ENCODE results near the gene SDHAF4. TPM values are rescaled to one million over a fixed set of nuclear protein-coding genes. Genes with fewer than 3 reads are reported as not detected.

SDHAF4 gene
- total RNA-seq, 1 donor from 2014 or later, result 98.2 TPM

DNA sequence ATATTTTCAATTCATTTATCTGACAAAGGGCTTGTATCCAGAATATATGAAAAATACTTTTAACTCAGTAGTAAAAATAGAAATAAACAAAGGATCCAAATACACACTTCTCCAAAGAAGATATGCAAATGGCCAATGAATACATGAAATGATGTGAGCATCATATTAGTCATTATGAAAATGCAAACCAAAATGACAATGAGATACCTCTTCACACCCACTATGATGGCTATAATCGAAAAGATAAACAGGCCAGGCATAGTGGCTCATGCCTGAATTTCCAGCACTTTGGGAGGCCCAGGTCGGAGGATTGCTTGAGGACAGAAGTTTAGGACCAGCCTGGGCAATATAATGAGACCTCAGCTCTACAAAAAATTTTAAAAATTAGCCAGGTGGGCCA is 67.1 kb downstream of the SDHAF4 start:
- Histone ChIP-seq H3F3A (ENCODE audit: low read depth) (no peaks in the 10 kb centered on the region), H4K20me1 (ENCODE audit: low read depth) (no peaks in the 10 kb centered on the region), H3K36me3 (no peaks in the 10 kb centered on the region), H3K4me2 (no peak overlapping the region), H3K27ac (no peak overlapping the region), H3K9me3 (ENCODE audit: low read depth) (no peaks in the 10 kb centered on the region), H3K9ac (no peak overlapping the region), H2AFZ (replicated peaks) (no peak overlapping the region), H3K4me3 (no peak overlapping the region), H3K4me1 (no peaks in the 10 kb centered on the region), H3K27me3 (no peaks in the 10 kb centered on the region), H3K79me2 (ENCODE audit: low read depth) (no peaks in the 10 kb centered on the region)
- DNase-seq (ENCODE audit: low spot score), result no peak
- no peaks in the 10 kb centered on the region for H3K27me3 Mint-ChIP-seq (ENCODE audit: insufficient read depth, low read depth)
- no peaks in the 10 kb centered on the region for H3K4me1 Mint-ChIP-seq
- H3K9me3 Mint-ChIP-seq, result no peaks in the 10 kb centered on the region
- H3K27ac Mint-ChIP-seq, result no peak overlapping the region
- no peak overlapping the region for H3K4me3 Mint-ChIP-seq
- TF ChIP-seq EZH2phosphoT487 (IDR thresholded peaks at IDR 0.05) (no peak), EZH2 (IDR thresholded peaks at IDR 0.05) (no peak)
- TF ChIP-seq, protein P1, sequence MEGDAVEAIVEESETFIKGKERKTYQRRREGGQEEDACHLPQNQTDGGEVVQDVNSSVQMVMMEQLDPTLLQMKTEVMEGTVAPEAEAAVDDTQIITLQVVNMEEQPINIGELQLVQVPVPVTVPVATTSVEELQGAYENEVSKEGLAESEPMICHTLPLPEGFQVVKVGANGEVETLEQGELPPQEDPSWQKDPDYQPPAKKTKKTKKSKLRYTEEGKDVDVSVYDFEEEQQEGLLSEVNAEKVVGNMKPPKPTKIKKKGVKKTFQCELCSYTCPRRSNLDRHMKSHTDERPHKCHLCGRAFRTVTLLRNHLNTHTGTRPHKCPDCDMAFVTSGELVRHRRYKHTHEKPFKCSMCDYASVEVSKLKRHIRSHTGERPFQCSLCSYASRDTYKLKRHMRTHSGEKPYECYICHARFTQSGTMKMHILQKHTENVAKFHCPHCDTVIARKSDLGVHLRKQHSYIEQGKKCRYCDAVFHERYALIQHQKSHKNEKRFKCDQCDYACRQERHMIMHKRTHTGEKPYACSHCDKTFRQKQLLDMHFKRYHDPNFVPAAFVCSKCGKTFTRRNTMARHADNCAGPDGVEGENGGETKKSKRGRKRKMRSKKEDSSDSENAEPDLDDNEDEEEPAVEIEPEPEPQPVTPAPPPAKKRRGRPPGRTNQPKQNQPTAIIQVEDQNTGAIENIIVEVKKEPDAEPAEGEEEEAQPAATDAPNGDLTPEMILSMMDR (IDR thresholded peaks at IDR 0.05), result no peak
- H3K36me3 Mint-ChIP-seq, result no peaks in the 10 kb centered on the region

DNA sequence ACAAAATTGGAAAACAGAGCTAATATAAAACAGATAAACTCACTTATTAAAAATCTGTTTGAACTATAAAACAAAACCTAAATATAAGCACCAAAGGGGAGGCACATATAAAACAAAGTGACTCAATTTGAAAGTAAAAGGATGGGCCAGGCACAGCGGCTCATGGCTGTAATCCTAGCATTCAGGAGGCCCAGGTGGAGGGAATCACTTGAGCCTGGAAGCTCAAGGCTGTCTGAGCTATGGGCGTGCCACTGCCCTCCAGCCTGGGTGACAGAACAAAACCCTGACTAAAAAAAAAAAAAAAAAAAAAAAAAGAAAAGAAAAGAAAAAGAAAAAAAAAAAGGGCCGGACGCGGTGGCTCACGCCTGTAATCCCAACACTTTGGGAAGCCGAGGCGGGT is 69.9 kb downstream of the SDHAF4 start:
- H3K9me3 Mint-ChIP-seq, result no peaks in the 10 kb centered on the region
- Histone ChIP-seq H3K4me2 (no peak overlapping the region), H3K4me3 (no peak overlapping the region), H3K36me3 (no peaks in the 10 kb centered on the region), H3K27me3 (no peaks in the 10 kb centered on the region), H4K20me1 (ENCODE audit: low read depth) (no peaks in the 10 kb centered on the region), H3K9ac (no peak overlapping the region), H3K27ac (no peak overlapping the region), H2AFZ (replicated peaks) (no peak overlapping the region), H3K79me2 (ENCODE audit: low read depth) (no peaks in the 10 kb centered on the region), H3K4me1 (no peaks in the 10 kb centered on the region), H3K9me3 (ENCODE audit: low read depth) (no peaks in the 10 kb centered on the region), H3F3A (ENCODE audit: low read depth) (no peaks in the 10 kb centered on the region)
- H3K36me3 Mint-ChIP-seq, result no peaks in the 10 kb centered on the region
- TF ChIP-seq EZH2phosphoT487 (IDR thresholded peaks at IDR 0.05), result no peak
- TF ChIP-seq, protein P1 (IDR thresholded peaks at IDR 0.05), result no peak
- no peak for TF ChIP-seq EZH2 (IDR thresholded peaks at IDR 0.05)
- H3K27me3 Mint-ChIP-seq (ENCODE audit: insufficient read depth, low read depth), result no peaks in the 10 kb centered on the region
- DNase-seq (ENCODE audit: low spot score), result no peak
- no peak overlapping the region for H3K4me3 Mint-ChIP-seq
- H3K27ac Mint-ChIP-seq, result no peak overlapping the region
- no peaks in the 10 kb centered on the region for H3K4me1 Mint-ChIP-seq

DNA sequence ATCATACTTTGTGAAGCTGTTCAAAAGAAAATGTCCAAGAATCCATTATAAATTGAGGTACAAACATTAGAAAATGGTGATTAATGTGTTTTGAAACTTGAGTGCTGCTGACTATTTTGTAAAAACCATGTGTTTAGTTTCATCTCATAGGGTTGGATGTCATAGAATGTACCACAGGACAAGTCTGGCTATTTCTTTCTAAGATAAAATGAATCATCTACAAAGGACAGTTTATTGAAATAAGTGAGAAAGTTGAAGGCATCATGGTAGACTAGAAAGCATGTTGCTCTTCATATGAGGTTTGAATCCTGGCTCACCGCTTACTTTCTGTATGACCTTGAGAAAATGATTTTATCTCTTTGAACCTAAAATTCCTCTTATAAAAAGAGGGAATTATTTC is 71.7 kb downstream of the SDHAF4 start:
- no peak overlapping the region for H2AFZ ChIP-seq (replicated peaks)
- H3K79me2 ChIP-seq (ENCODE audit: low read depth), result no peaks in the 10 kb centered on the region
- no peak overlapping the region for H3K27ac Mint-ChIP-seq
- no peak for DNase-seq (ENCODE audit: low spot score)
- no peak overlapping the region for H3K4me3 ChIP-seq
- H3K4me1 ChIP-seq, result no peaks in the 10 kb centered on the region
- no peaks in the 10 kb centered on the region for H4K20me1 ChIP-seq (ENCODE audit: low read depth)
- H3K36me3 ChIP-seq, result no peaks in the 10 kb centered on the region
- no peaks in the 10 kb centered on the region for H3K27me3 Mint-ChIP-seq (ENCODE audit: insufficient read depth, low read depth)
- TF ChIP-seq EZH2 (IDR thresholded peaks at IDR 0.05) (no peak), EZH2phosphoT487 (IDR thresholded peaks at IDR 0.05) (no peak)
- TF ChIP-seq, protein P1 (IDR thresholded peaks at IDR 0.05), result no peak
- H3K9me3 Mint-ChIP-seq, result no peaks in the 10 kb centered on the region
- no peaks in the 10 kb centered on the region for H3K27me3 ChIP-seq
- H3K4me1 Mint-ChIP-seq, result no peaks in the 10 kb centered on the region
- no peak overlapping the region for H3K4me2 ChIP-seq
- no peak overlapping the region for H3K4me3 Mint-ChIP-seq
- H3F3A ChIP-seq (ENCODE audit: low read depth), result no peaks in the 10 kb centered on the region
- no peaks in the 10 kb centered on the region for H3K9me3 ChIP-seq (ENCODE audit: low read depth)
- no peaks in the 10 kb centered on the region for H3K36me3 Mint-ChIP-seq
- H3K9ac ChIP-seq, result no peak overlapping the region
- H3K27ac ChIP-seq, result no peak overlapping the region

Other genes starting within 250 kb of the SDHAF4 start
- 68.8 and 85.3 TPM in 2 replicates for gene FAM135A, start 153.4 kb upstream of the SDHAF4 start, total RNA-seq (ENCODE audit: low replicate concordance)
- gene SMAP1, start 101.0 kb downstream of the SDHAF4 start, total RNA-seq (ENCODE audit: low replicate concordance), result 32.7 and 36.5 TPM in 2 replicates

All from neural progenitor cell (in vitro differentiated cells).